ENCODE measurements around the gene PAMR1.
A peak's percentile ranks its signal among the peaks of the same experiment; 100 is the strongest.
"Not testable (repeated sequence)": the region's sequence is repeated elsewhere in the genome, so short reads cannot be mapped to it uniquely, and the experiment has no call there.

Gene PAMR1

DNA sequence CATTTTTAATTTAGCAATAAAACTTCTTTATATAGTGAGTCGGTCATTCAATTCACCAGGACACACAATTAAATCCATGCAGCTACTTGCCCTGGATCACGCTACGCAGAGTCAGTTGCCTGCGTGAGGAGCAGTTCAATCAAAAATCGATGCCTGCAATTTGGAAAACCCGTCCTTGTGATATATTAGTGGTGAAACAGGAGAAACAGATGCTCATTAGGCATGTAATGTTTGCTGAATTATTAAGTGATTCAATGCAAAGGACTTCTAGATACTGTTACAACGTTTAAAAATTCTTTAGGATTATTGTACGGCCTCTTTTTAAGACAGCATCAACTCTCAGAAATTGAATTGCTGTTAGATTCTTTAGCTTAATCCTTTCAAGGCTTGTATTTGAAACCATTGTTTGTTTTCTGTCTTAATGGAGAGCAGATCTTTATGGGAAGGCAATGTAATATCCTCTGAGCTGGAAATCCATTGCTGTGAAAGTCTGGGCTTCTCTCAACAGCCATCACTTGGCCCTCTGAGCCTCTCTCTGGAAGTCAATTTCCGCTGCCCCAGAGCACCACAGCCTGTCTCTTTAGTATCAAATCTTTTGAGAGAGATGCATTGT lies 20.1 kb upstream of the PAMR1 start:
- no peak for DNase-seq (ENCODE audit: low spot score)

DNA sequence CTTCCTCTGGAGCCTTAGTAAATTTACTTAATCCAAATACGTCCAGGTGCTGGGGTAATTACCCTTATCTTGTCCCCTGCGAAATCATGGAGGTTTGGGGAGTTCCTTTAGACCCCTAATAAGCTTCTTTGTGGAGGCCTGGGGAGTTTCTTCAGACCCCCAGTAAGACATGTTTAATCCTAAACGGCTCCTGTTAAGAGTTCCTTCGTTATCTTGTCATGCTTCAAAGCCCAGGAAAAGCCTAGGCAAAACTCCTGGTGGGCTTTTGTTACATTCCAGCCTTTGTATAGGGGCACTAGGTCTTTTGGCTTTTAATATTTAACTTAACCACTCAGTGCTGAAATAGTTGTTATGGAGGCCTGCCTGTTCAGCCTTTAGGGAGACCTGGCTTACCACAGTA lies 18.1 kb upstream of the PAMR1 start:
- no peak for DNase-seq (ENCODE audit: low spot score)

GRCh38 chr11:35541621-35542375 lies 16.4 kb upstream of the PAMR1 start:
- no peak for DNase-seq (ENCODE audit: low spot score)

GRCh38 chr11:35540526-35540925 lies 15.1 kb upstream of the PAMR1 start:
- no peak for DNase-seq (ENCODE audit: low spot score)

- DNase-seq (ENCODE audit: low spot score): no peak
These were observed 14.4 kb upstream of the PAMR1 start for GRCh38 chr11:35539781-35540281.

GRCh38 chr11:35539256-35539655 lies 13.8 kb upstream of the PAMR1 start:
- DNase-seq (ENCODE audit: low spot score): no peak

DNA sequence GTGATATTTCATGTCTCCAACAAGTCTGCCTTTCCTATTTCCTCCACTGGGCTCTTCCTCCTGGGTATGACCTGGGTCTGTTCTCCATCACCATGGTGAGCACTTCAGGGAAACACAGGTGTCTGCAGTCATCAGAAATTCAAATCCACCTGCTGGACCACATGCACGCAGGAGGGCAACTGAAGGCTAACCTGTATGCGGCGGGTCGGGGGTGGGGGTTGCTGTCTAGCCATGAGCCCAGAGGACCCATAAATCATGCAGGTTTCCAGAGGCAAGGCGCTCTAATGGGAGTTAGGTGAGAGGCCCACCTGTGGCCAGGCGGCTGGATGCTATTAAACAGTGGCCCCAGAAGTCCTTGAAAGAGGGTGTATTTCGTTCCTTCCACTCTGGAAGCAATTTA lies 11.1 kb upstream of the PAMR1 start:
- DNase-seq (ENCODE audit: low spot score): no peak

- DNase-seq (ENCODE audit: low spot score): no peak
These were observed 5.8 kb upstream of the PAMR1 start for GRCh38 chr11:35531246-35531645.

DNA sequence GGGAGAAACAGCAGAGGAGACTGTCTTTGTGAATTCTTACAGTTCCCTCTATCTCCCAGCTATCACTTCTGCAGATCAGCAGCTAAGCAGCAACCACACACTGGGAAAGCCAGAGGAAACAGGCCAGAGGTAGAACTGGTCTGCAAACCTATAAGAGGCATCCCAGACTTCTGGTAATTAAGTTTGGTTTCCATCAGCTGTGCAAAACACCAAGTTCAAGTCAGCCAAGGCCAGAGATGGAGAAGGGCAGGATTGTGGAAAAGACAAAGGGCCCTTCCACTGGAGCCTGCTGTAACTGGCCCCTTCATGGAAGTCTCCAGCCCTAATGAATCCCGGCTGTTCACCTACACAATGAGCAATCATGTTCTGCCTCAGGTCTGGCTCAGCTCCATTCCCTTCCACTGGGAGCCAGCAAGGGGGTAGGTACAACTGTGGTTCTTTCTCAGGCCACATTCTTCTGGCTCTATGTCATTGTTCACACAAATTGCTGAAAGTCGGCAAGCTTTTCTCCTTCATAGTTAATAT lies 4.6 kb upstream of the PAMR1 start:
- no peak for DNase-seq (ENCODE audit: low spot score)

GRCh38 chr11:35526370-35526792 lies 965 bp upstream of the PAMR1 start:
- DNase-seq (ENCODE audit: low spot score): no peak

DNA sequence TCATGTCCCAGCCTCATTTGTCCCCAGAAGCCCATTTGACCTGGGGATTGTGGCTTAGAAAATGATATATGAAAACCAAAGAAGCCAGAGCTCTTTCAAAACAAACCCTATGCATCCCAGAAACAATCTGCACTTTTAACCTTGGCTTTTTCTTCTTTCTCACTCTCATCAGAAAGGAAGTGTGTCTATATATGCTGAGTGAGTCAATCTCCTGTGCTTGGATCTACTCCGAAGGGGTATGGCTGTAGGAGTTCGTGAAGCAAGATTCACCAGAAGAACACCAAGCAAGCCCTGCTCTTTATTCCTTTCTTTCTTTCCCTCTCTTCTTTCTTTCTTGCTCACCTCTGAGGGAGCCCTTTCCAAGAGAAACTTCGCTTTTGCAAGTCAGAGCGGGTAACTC lies 636 bp downstream of the PAMR1 start:
- DNase-seq (ENCODE audit: low spot score): no peak

DNA sequence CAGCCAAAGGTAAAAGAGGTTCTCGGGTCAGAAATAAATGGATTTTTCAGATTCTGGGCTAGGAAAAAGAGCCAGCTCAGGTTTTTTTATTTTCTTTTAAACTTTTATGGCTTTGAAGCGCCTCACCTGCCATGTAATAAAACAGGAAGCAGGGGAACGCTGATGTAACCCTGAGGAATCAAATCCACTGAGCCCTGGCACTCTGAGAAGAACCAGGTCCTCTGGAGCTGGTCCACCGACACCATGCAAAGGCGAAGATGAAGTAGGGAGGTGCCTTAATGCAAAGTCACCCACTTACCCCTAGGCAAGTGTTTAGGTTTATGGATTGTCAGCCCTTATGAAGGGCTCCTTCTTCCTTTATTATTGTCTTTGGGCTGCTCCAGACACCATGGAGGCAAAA lies 1.6 kb downstream of the PAMR1 start:
- no peak for DNase-seq (ENCODE audit: low spot score)

DNA sequence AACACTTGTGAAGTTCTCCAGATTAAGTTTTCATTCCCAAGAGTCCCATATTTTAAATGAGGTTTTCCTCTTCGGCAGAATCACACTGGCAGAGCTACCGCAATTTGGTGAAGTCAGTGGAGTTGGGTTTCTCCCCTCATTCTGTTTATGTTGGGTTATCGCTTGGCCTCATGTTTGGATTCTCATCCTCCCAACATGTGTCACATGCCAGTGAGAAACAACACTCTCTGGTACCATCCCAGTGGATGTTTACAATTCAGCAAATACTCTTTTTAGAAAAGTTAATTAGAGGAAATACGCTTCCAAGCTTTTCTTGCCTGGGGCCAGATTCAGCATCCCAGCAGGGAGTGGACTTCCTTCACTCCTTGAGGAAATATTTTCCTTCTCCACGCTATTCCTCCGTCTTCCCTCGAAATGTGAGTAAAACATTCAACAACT lies 2.1 kb downstream of the PAMR1 start:
- DNase-seq (ENCODE audit: low spot score): no peak

GRCh38 chr11:35522091-35522490 lies 3.3 kb downstream of the PAMR1 start:
- not testable (repeated sequence) for DNase-seq (ENCODE audit: low spot score)

GRCh38 chr11:35520376-35520775 lies 5.0 kb downstream of the PAMR1 start:
- DNase-seq (ENCODE audit: low spot score): no peak

GRCh38 chr11:35518766-35519165 lies 6.7 kb downstream of the PAMR1 start:
- DNase-seq (ENCODE audit: low spot score): no peak

DNA sequence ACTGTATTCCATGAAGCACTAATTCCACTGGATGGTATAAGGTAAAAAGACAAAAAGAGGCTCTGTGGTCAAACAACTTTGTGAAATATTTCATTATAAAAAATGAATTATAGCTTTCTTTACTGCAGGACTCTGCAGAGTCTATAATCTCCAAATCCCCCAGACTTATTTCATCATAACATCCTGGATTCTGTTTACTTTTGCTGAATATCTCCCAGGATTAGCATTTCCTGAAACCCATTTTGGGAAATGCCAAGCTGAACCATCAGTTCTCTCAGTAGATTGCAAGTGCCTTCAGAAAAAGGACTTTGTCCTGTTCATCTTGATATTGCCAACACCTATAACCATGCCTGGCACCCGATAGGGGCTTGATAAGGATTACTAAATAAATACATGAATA lies 7.9 kb downstream of the PAMR1 start:
- no peak for DNase-seq (ENCODE audit: low spot score)

GRCh38 chr11:35516403-35516802 lies 9.0 kb downstream of the PAMR1 start:
- no peak for DNase-seq (ENCODE audit: low spot score)

DNA sequence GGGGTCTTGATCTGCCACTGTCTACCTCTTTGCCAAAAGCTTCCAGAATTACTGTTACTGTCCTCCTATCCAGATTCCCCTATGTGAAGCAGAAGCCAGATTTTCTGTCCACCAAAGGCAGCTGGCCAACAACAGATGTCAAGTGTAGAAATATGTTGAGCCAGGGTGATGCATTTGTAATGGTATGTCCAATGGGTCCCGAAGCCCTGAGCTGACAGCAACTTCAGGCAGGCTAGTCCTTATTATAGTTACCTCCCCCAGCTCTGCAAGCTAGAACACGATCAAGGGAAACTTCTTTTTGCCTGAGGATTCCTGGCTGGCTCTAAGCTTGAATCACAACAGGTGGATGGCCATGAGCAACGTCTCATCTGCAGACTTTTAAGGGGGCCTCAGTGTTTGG lies 10.2 kb downstream of the PAMR1 start:
- no peak for DNase-seq (ENCODE audit: low spot score)

GRCh38 chr11:35514481-35514880 lies 10.9 kb downstream of the PAMR1 start:
- no peak for DNase-seq (ENCODE audit: low spot score)

GRCh38 chr11:35511666-35512065 lies 13.8 kb downstream of the PAMR1 start:
- peak; percentile 57 for DNase-seq (ENCODE audit: low spot score)

GRCh38 chr11:35507688-35508087 lies 17.7 kb downstream of the PAMR1 start:
- DNase-seq (ENCODE audit: low spot score): no peak

- DNase-seq (ENCODE audit: low spot score): no peak
These were observed 23.6 kb downstream of the PAMR1 start for GRCh38 chr11:35501776-35502175.
